ENCODE measurements around the gene INTS6L.

GRCh38 chrX:135518161-135518560 lies 2.3 kb upstream of the INTS6L start:
- no peak for TF ChIP-seq CTCF (IDR thresholded peaks at IDR 0.05)
- no peak for TF ChIP-seq ZFX (IDR thresholded peaks at IDR 0.05; ENCODE audit: borderline replicate concordance)

Data from 22Rv1 (cell line).